Trophoblast cell (in vitro differentiated cells and primary cell): ENCODE measurements around the gene SLC22A5.

Source experiments
- DNase-seq, 2 donors: peaks; one replicate each; pipeline ENCODE4 v3.0.0-alpha.2; 2016
- H2AFZ ChIP-seq: 2 replicates; pipeline ENCODE4 v1.6.1; 2013; ENCODE audit warnings: low read length, moderate library complexity, mild to moderate bottlenecking; ENCODE audit not compliant: insufficient read depth, poor library complexity
- H2AK5ac ChIP-seq: 2 replicates; pipeline ENCODE4 v1.6.1; 2013; ENCODE audit warnings: mild to moderate bottlenecking, low read length
- H2BK120ac ChIP-seq: 2 replicates; pipeline ENCODE4 v1.6.1; 2013; ENCODE audit warnings: low read length, mild to moderate bottlenecking, moderate library complexity; ENCODE audit not compliant: insufficient read depth, poor library complexity
- H2BK12ac ChIP-seq: 2 replicates; pipeline ENCODE4 v1.6.1; 2013; ENCODE audit warnings: mild to moderate bottlenecking, low read length, moderate library complexity
- H2BK5ac ChIP-seq: 2 replicates; pipeline ENCODE4 v1.6.1; 2013; ENCODE audit warnings: low read length, low read depth, moderate library complexity, mild to moderate bottlenecking; ENCODE audit not compliant: poor library complexity
- H3K14ac ChIP-seq: 2 replicates; pipeline ENCODE4 v1.6.1; 2013; ENCODE audit warnings: mild to moderate bottlenecking, low read length
- H3K18ac ChIP-seq: 2 replicates; pipeline ENCODE4 v1.6.1; 2013; ENCODE audit warnings: mild to moderate bottlenecking, low read length
- H3K23ac ChIP-seq: 2 replicates; pipeline ENCODE4 v1.6.1; 2013; ENCODE audit warnings: low read length
- H3K27ac ChIP-seq: 2 replicates; pipeline ENCODE4 v1.5.1; 2013; ENCODE audit warnings: low read depth, mild to moderate bottlenecking, inconsistent platforms, low read length, moderate library complexity
- H3K27me3 ChIP-seq: 2 replicates; pipeline ENCODE4 v1.6.1; 2013; ENCODE audit warnings: inconsistent platforms, mild to moderate bottlenecking, low read length, moderate library complexity; ENCODE audit not compliant: insufficient read depth
- H3K36me3 ChIP-seq, 2 experiments: 1 replicate in 1 of 2; 2 replicates in 1 of 2; pipeline ENCODE4 v1.6.1; 2013; ENCODE audit warnings: low read length in 2 of 2, mild to moderate bottlenecking in 2 of 2, moderate library complexity in 1 of 2; ENCODE audit not compliant: insufficient read depth in 2 of 2, control insufficient read depth in 1 of 2
- H3K4ac ChIP-seq: 2 replicates; pipeline ENCODE4 v1.6.1; 2013; ENCODE audit warnings: low read depth, mild to moderate bottlenecking, low read length, moderate library complexity
- H3K4me1 ChIP-seq, 2 experiments: 1 replicate in 1 of 2; 2 replicates in 1 of 2; pipeline ENCODE4 v1.6.1; 2013; ENCODE audit warnings: low read length in 2 of 2, mild to moderate bottlenecking in 2 of 2, moderate library complexity in 1 of 2; ENCODE audit not compliant: insufficient read depth in 2 of 2, control insufficient read depth in 1 of 2
- H3K4me2 ChIP-seq: 2 replicates; pipeline ENCODE4 v1.6.1; 2013; ENCODE audit warnings: inconsistent platforms, mild to moderate bottlenecking, low read length, moderate library complexity
- H3K4me3 ChIP-seq: 2 replicates; pipeline ENCODE4 v1.5.1; 2013; ENCODE audit warnings: mild to moderate bottlenecking, low read depth, low read length, inconsistent platforms
- H3K79me1 ChIP-seq: one replicate; pipeline ENCODE4 v1.6.1; 2013; ENCODE audit warnings: low read length
- H3K79me2 ChIP-seq: 2 replicates; pipeline ENCODE4 v1.6.1; 2013; ENCODE audit warnings: low read length, mild to moderate bottlenecking; ENCODE audit not compliant: control insufficient read depth, insufficient read depth, poor library complexity
- H3K9ac ChIP-seq: 2 replicates; pipeline ENCODE4 v1.6.1; 2013; ENCODE audit warnings: mild to moderate bottlenecking, low read length
- H3K9me3 ChIP-seq: 2 replicates; pipeline ENCODE4 v1.6.1; 2013; ENCODE audit warnings: low read depth, mild to moderate bottlenecking, control low read depth, inconsistent platforms, low read length; ENCODE audit not compliant: insufficient read depth
- H4K12ac ChIP-seq: 2 replicates; pipeline ENCODE4 v1.6.1; 2013; ENCODE audit warnings: low read depth, mild to moderate bottlenecking, low read length, moderate library complexity
- H4K8ac ChIP-seq: 2 replicates; pipeline ENCODE4 v1.6.1; 2013; ENCODE audit warnings: low read depth, mild to moderate bottlenecking, low read length, moderate library complexity
- H4K91ac ChIP-seq: one replicate; pipeline ENCODE4 v1.6.1; 2013; ENCODE audit warnings: low read depth, mild to moderate bottlenecking, low read length, moderate library complexity
- WGBS: extraction: QIAGEN DNeasy Blood & Tissue Kit; methylation state at CpG from one replicate; pipeline ENCODE4 v1.1.7; 2013; ENCODE audit warnings: missing lambda C conversion rate; ENCODE audit not compliant: insufficient read length, insufficient coverage; ENCODE audit errors: extremely low coverage; 5-methylcytosine and 5-hydroxymethylcytosine counted together

The SLC22A5 gene

DNA sequence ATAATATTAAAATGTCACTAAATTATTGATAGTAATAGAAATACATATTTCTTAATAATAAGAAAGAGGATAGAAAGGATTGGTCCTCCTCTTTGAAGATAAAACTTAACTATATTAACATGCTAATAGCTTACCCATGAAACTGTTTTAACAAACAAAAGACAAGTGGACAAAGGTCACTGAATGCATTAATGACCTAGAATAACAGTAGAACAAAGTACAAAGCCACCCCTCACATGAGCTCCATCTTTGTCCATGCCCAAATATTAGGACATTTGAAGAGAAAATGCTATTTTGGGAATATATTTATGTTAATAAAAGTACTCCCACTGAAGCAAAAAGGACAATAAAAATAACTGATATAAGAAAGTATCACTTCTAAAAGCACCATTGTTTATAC lies 34.1 kb upstream of the SLC22A5 start:
- no peak overlapping the region for H3K9ac ChIP-seq

DNA sequence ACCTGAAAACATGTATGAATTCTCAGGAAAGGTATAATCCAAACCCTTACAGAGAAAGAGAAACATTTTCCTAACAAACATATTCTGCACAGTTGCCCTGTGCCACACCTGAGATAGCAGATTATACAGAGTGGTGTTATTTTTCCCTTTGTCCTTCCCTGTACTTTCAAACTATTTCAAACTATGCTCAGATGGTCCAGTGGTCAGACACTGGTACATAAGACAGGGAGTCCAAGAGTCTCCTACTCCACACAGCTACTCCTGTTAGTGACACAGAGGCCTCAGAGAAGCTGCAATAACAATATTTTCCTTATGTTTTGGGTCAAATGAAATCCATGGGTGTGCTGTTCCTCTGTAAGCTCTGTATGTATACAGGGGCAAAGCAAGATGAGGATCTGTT lies 30.0 kb upstream of the SLC22A5 start:
- H3K79me2 ChIP-seq = no peaks in the 10 kb centered on the region
- no peaks in the 10 kb centered on the region for H3K27me3 ChIP-seq
- no peaks in the 10 kb centered on the region for H3K4me1 ChIP-seq
- no peak overlapping the region for H2AK5ac ChIP-seq
- no peak overlapping the region for H3K4me3 ChIP-seq
- H3K4ac ChIP-seq = no peak overlapping the region
- H3K27ac ChIP-seq = no peak overlapping the region
- H3K79me1 ChIP-seq = no peaks in the 10 kb centered on the region
- no peak overlapping the region for H4K8ac ChIP-seq
- H4K12ac ChIP-seq = no peak overlapping the region
- no peak overlapping the region for H4K91ac ChIP-seq
- no peak overlapping the region for H2BK12ac ChIP-seq
- H2AFZ ChIP-seq = no peak overlapping the region
- no peak overlapping the region for H3K4me2 ChIP-seq
- no peak overlapping the region for H3K18ac ChIP-seq
- H2BK5ac ChIP-seq = no peak overlapping the region
- H2BK120ac ChIP-seq = no peak overlapping the region
- H3K14ac ChIP-seq = no peak overlapping the region
- H3K23ac ChIP-seq = no peak overlapping the region
- DNase-seq = no peak
- H3K36me3 ChIP-seq = no peaks in the 10 kb centered on the region
- H3K9ac ChIP-seq = no peak overlapping the region
- no peaks in the 10 kb centered on the region for H3K9me3 ChIP-seq

More for the DNA sequence above, 34.1 kb upstream of the SLC22A5 start:
- H3K27ac ChIP-seq = no peak overlapping the region
- H3K79me2 ChIP-seq = no peaks in the 10 kb centered on the region
- no peak overlapping the region for H2BK5ac ChIP-seq
- H4K91ac ChIP-seq = no peak overlapping the region
- H3K23ac ChIP-seq = no peak overlapping the region
- H3K79me1 ChIP-seq = no peaks in the 10 kb centered on the region
- no peak overlapping the region for H4K8ac ChIP-seq
- H3K4me1 ChIP-seq = no peaks in the 10 kb centered on the region
- H3K18ac ChIP-seq = no peak overlapping the region
- no peak overlapping the region for H2AK5ac ChIP-seq
- H3K4me2 ChIP-seq = no peak overlapping the region
- no peak overlapping the region for H3K4me3 ChIP-seq
- no peaks in the 10 kb centered on the region for H3K9me3 ChIP-seq
- H2BK12ac ChIP-seq = no peak overlapping the region
- no peak overlapping the region for H3K4ac ChIP-seq
- no peak overlapping the region for H2AFZ ChIP-seq
- H4K12ac ChIP-seq = no peak overlapping the region
- no peaks in the 10 kb centered on the region for H3K36me3 ChIP-seq
- no peak overlapping the region for H2BK120ac ChIP-seq
- no peak for DNase-seq
- H3K14ac ChIP-seq = no peak overlapping the region
- no peaks in the 10 kb centered on the region for H3K27me3 ChIP-seq

DNA sequence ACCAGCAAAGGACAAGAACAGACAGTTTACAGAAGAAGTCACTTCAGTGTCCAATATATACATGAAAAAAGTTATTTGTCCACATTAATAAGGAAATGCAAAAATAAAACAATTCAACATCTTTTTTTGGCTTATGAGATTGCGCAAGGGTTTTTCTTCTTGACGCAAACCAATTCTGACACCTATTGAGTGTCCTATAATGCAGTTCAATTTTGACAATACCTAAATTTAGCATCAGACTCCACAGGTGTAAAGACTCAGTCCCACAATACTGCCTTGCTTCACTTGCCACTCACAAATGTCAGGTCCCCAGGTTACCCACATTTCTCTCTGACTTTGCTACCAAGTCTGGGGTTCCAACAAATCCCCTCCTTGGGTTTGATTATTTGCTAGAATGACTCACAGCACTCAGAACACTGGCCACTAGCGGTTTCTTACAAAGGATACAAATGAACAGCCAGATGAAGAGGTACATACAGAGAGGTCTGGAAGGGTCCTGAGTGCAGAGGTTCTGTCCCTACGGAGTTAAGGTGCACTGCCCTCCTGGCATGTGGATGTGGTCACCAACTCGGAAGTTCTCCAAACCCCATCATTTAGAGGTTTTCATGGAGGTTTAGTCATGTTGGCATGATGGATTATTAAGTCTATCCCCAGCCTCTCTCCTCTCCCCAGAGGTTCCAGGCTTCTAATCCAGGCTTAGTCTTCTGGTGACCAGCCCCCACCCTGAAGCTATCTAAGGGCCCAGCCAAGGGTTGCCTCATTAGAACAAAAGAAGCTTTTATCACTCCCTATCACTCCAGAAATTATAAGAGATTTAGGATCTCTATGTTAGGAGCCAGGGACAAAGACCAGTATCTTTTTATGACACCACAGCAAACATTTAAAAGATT lies 27.0 kb upstream of the SLC22A5 start:
- DNase-seq = no peak
- H3K4me1 ChIP-seq = no peaks in the 10 kb centered on the region
- H3K79me1 ChIP-seq = no peaks in the 10 kb centered on the region
- H3K36me3 ChIP-seq = no peaks in the 10 kb centered on the region
- no peak overlapping the region for H4K12ac ChIP-seq
- H3K18ac ChIP-seq = no peak overlapping the region
- no peak overlapping the region for H3K4me2 ChIP-seq
- no peak overlapping the region for H3K23ac ChIP-seq
- WGBS = no CpG with 5 or more reads among the region's 5 CpGs
- no peaks in the 10 kb centered on the region for H3K27me3 ChIP-seq
- H3K4me3 ChIP-seq = no peak overlapping the region
- H3K9me3 ChIP-seq = no peaks in the 10 kb centered on the region
- no peak overlapping the region for H4K91ac ChIP-seq
- H3K27ac ChIP-seq = no peak overlapping the region
- no peak overlapping the region for H2BK120ac ChIP-seq
- no peak overlapping the region for H3K9ac ChIP-seq
- no peak overlapping the region for H2AFZ ChIP-seq
- H2AK5ac ChIP-seq = no peak overlapping the region
- H4K8ac ChIP-seq = no peak overlapping the region
- no peaks in the 10 kb centered on the region for H3K79me2 ChIP-seq
- no peak overlapping the region for H3K14ac ChIP-seq
- H2BK12ac ChIP-seq = no peak overlapping the region
- no peak overlapping the region for H2BK5ac ChIP-seq
- H3K4ac ChIP-seq = no peak overlapping the region

DNA sequence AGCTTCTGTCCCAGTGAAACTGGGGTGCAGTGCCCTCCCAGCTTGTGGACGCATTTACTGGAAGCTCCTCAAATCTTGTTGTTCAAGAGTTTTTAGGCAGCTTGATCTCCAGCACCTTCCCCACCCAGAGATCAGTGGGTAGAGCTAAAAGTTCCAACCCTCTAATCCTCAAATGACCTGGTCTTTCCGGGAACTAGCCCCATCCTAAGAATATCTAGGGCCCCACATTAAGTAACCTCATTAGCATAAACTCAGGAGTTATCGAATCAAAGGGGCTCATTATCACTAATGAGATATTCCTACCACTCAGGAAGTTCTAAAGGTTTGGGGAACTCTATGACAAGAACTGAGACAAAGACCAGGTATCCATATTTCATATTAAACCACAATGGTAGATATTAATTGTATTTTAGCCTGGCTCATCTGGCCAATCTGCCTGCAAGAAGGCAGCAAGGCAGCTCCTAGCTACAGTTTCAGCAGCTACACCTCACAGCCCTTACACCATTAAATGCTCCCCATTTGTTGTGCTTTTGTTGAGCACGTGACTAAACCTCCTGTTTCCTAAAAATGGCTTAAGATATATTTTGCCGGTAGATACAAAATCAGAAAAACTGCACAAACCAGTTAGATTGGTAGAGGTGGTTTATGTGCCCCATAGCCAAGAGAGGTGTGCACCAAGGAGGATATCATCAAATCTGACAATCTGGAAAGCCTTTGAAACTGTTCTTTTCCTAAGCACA lies 24.6 kb upstream of the SLC22A5 start:
- H3K79me2 ChIP-seq = no peaks in the 10 kb centered on the region
- no peak overlapping the region for H3K23ac ChIP-seq
- H4K8ac ChIP-seq = no peak overlapping the region
- no CpG with 5 or more reads among the region's 5 CpGs for WGBS
- H2BK5ac ChIP-seq = no peak overlapping the region
- H3K4me1 ChIP-seq = no peaks in the 10 kb centered on the region
- no peak overlapping the region for H3K4me3 ChIP-seq
- H3K18ac ChIP-seq = no peak overlapping the region
- H3K9ac ChIP-seq = no peak overlapping the region
- no peaks in the 10 kb centered on the region for H3K36me3 ChIP-seq
- no peak overlapping the region for H3K4ac ChIP-seq
- H3K27ac ChIP-seq = no peak overlapping the region
- no peak overlapping the region for H4K91ac ChIP-seq
- no peak overlapping the region for H2AK5ac ChIP-seq
- H2BK120ac ChIP-seq = no peak overlapping the region
- no peaks in the 10 kb centered on the region for H3K79me1 ChIP-seq
- peaks cover 5% of the 10 kb centered on the region for H3K9me3 ChIP-seq
- H2BK12ac ChIP-seq = no peak overlapping the region
- no peaks in the 10 kb centered on the region for H3K27me3 ChIP-seq
- H4K12ac ChIP-seq = no peak overlapping the region
- no peak overlapping the region for H3K14ac ChIP-seq
- H3K4me2 ChIP-seq = no peak overlapping the region
- no peak overlapping the region for H2AFZ ChIP-seq
- peak in 1 of 2 donors; percentile 28 for DNase-seq
